Testis (tissue), 2 donors: Measurements from ENCODE around the gene SKI.

Experiments
- POLR2A ChIP-seq: fragments of 450-650 bp; IDR thresholded peaks from one replicate; pipeline ENCODE4 v1.6.1; 2017; ENCODE audit warnings: antibody characterized with exemption, mild to moderate bottlenecking, moderate library complexity
- TF ChIP-seq, protein P1 (sequence below), 3 experiments: fragments of 450-650 bp in 2 of 3; fragments of 200-600 bp in 1 of 3; sonication (generic) in 1 of 3; IDR thresholded peaks; one replicate each; pipeline ENCODE4 v1.5.1; 2016 to 2019; ENCODE audit warnings: antibody characterized with exemption in 3 of 3, mild to moderate bottlenecking in 2 of 3, moderate library complexity in 1 of 3

DNA sequence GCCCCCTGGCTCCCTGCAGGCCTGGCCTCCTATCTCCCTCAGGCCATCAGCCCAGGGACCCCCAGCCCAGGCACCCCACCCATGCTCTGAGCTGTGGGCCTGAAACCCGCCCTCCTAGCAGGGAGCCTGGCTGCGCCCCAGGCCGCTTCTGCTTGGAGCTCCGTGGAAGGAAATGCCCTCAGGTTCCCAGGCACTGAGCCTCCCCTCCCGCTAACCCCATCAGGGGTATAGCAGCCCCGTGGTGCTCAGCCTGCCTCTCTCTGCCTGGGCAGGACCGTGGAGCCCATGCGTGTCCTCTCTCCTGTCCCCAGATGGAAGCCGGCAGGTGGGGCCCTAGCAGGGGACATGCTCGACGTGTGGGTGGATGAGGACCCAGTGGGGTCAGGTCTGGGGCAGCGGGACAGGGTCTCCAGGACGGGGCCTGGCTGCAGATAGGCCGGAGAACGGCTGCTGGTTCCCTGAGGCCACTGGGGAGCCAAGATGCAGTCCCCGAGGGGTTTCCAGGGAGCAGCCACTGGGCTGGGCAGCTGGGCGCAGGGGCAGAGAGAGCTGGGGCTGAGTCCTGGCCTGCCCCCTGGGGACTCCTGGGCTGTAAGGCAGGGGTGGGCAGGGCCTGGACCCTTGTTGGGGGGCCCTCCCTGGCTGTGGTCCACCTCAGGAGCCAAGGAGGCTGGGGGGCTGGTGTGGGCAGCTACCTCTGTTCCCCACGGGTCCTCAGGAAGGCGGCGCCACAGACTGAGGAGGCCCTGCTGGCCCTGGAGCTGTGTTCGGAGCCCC lies 87.7 kb downstream of the SKI start:
- TF ChIP-seq POLR2A, result no peak
- TF ChIP-seq, protein P1, sequence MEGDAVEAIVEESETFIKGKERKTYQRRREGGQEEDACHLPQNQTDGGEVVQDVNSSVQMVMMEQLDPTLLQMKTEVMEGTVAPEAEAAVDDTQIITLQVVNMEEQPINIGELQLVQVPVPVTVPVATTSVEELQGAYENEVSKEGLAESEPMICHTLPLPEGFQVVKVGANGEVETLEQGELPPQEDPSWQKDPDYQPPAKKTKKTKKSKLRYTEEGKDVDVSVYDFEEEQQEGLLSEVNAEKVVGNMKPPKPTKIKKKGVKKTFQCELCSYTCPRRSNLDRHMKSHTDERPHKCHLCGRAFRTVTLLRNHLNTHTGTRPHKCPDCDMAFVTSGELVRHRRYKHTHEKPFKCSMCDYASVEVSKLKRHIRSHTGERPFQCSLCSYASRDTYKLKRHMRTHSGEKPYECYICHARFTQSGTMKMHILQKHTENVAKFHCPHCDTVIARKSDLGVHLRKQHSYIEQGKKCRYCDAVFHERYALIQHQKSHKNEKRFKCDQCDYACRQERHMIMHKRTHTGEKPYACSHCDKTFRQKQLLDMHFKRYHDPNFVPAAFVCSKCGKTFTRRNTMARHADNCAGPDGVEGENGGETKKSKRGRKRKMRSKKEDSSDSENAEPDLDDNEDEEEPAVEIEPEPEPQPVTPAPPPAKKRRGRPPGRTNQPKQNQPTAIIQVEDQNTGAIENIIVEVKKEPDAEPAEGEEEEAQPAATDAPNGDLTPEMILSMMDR (IDR thresholded peaks at IDR 0.05), result no peak
